HepG2 (cell line): ENCODE measurements around the gene C1QTNF5. TPM values are rescaled to one million over a fixed set of nuclear protein-coding genes. Genes with fewer than 3 reads are reported as not detected.

ENCODE experiments used
- ATF6 ChIP-seq: sonication (generic); formaldehyde crosslinking; conservative IDR thresholded peaks from 2 replicates; pipeline ENCODE4 v1.4.0; 2020; ENCODE audit warnings: missing genetic modification reagents
- CCDC6 ChIP-seq: sonication (generic); formaldehyde crosslinking; IDR thresholded peaks from 2 replicates; pipeline ENCODE4 v1.8.1; 2022; ENCODE audit warnings: mild to moderate bottlenecking, missing genetic modification reagents, moderate library complexity
- CHD4 ChIP-seq: fragments of 200-600 bp; sonication (generic); IDR thresholded peaks from 2 replicates; pipeline ENCODE4 v1.7.0; 2017; ENCODE audit warnings: mild to moderate bottlenecking, low read length, borderline replicate concordance
- CREM ChIP-seq, 2 experiments: sonication (generic) in 1 of 2; formaldehyde crosslinking in 1 of 2; IDR thresholded peaks; 2 replicates each; pipeline versions ENCODE4 v1.4.0 to v1.6.1; 2016 to 2020; ENCODE audit warnings: antibody characterized with exemption in 1 of 2, mild to moderate bottlenecking in 1 of 2, missing genetic modification reagents in 1 of 2
- NFIC ChIP-seq: IDR thresholded peaks from 2 replicates; pipeline ENCODE4 v1.6.1; 2012; ENCODE audit warnings: mild to moderate bottlenecking, low read length, inconsistent platforms
- PHB2 ChIP-seq: fragments of 450-650 bp; IDR thresholded peaks from 2 replicates; pipeline ENCODE4 v1.6.1; 2018; ENCODE audit not compliant: partially characterized antibody
- RERE ChIP-seq: IDR thresholded peaks from 2 replicates; pipeline ENCODE4 v1.6.1; 2016; ENCODE audit warnings: low read depth, missing genetic modification reagents, missing compliant biosample characterization
- SMARCE1 ChIP-seq: fragments of 450-650 bp; IDR thresholded peaks from 2 replicates; pipeline ENCODE4 v1.6.1; 2017; ENCODE audit warnings: borderline replicate concordance
- SNAPC4 ChIP-seq: sonication (generic); formaldehyde crosslinking; IDR thresholded peaks from 2 replicates; pipeline ENCODE4 v1.4.0; 2020; ENCODE audit warnings: mild to moderate bottlenecking, missing genetic modification reagents
- SP1 ChIP-seq, 2 experiments: fragments of 450-650 bp in 1 of 2; sonication (generic) in 1 of 2; formaldehyde crosslinking in 1 of 2; IDR thresholded peaks; 2 replicates each; pipeline versions ENCODE4 v1.4.0 to v1.6.1; 2016 to 2020; ENCODE audit warnings: missing genetic modification reagents in 1 of 2
- ZGPAT ChIP-seq: IDR thresholded peaks from 2 replicates; pipeline ENCODE4 v1.6.1; 2016; ENCODE audit warnings: mild to moderate bottlenecking
- ZNF33B ChIP-seq: sonication (generic); formaldehyde crosslinking; IDR thresholded peaks from 2 replicates; pipeline ENCODE4 v1.5.1; 2020; ENCODE audit warnings: mild to moderate bottlenecking, missing genetic modification reagents
- ZNF749 ChIP-seq: sonication (generic); formaldehyde crosslinking; IDR thresholded peaks from 2 replicates; pipeline ENCODE4 v1.8.0; 2022; ENCODE audit warnings: mild to moderate bottlenecking, missing genetic modification reagents, moderate library complexity, borderline replicate concordance
- polyA plus RNA-seq, 8 experiments: library from polyadenylated mRNA; depleted of rRNA in 3 of 8; stranded (reverse) in 7 of 8; unstranded in 1 of 8; fragments of >200 nt; fragmentation: Illumina TruSeq in 4 of 8; extraction: Trizol in 4 of 8; gene quantifications; 2 replicates each; pipeline versions ENCODE4 v1.2.1 to v1.2.3, GENCODE V29; 2011 to 2016; ENCODE audit warnings: low read depth in 4 of 8, missing spikeins in 1 of 8, mixed read lengths in 1 of 8; ENCODE audit not compliant: insufficient read depth in 1 of 8
- total RNA-seq, 5 experiments: library from RNA; depleted of rRNA; stranded (reverse); fragments of >200 nt; fragmentation: Illumina TruSeq; extraction: Trizol; gene quantifications; 2 replicates each; pipeline ENCODE4 v1.2.3, GENCODE V29; 2016; ENCODE audit warnings: low read depth in 1 of 5

Gene C1QTNF5
- total and polyA plus RNA-seq, 2 of the 13 experiments (the other 11 are each of a cell fraction or from before 2014, with no cell fraction given), result 0.86 to 1.2 TPM

GRCh38 chr11:119376197-119376847 is 35.6 kb upstream of the C1QTNF5 start (continued):
- TF ChIP-seq ZGPAT (CRISPR knock-in tag) (peak; percentile 66; the same call in 1 of the 2 replicates), RERE (CRISPR knock-in tag) (no peak), CREM (IDR thresholded peaks at IDR 0.05) (no peak), CREM (CRISPR knock-in tag; IDR thresholded peaks at IDR 0.05) (no peak), ATF6 (CRISPR knock-in tag) (no peak), CCDC6 (no peak), SMARCE1 (no peak), NFIC (no peak), SP1 (IDR thresholded peaks at IDR 0.05) (no peak), SP1 (CRISPR knock-in tag; IDR thresholded peaks at IDR 0.05) (peak; percentile 26; the same call in 1 of the 2 replicates), ZNF33B (no peak), CHD4 (no peak), ZNF749 (CRISPR knock-in tag) (no peak), PHB2 (no peak), SNAPC4 (CRISPR knock-in tag) (no peak)
